Measurements from ENCODE around the gene RBSN. TPM values are rescaled to one million over a fixed set of nuclear protein-coding genes. Genes with fewer than 3 reads are reported as not detected.

Gene RBSN
- total and polyA plus RNA-seq, 2 donors (not counting 1 experiment from before 2014, with no cell fraction given), result 10.0 to 26.8 TPM

- H3K4me3 ChIP-seq (replicated peaks in 1 of 4; ENCODE audit: control extremely low read depth in 1 of 4, insufficient read depth in 1 of 4, low read depth in 3 of 4, low read length in 4 of 4), result no peak overlapping the region
- DNase-seq (ENCODE audit: low read depth in 2 of 2), result no peak
These were observed 24.4 kb downstream of the RBSN start for GRCh38 chr3:15074500-15074899.

GRCh38 chr3:15071699-15072098 is 27.2 kb downstream of the RBSN start:
- Histone ChIP-seq H4K20me1 (ENCODE audit: control insufficient read depth, extremely low read depth, insufficient read depth, low read length) (no peaks in the 10 kb centered on the region), H2AFZ (ENCODE audit: low read length) (no peak overlapping the region), H3K27me3 (ENCODE audit: control insufficient read depth, insufficient read depth, low read length) (no peaks in the 10 kb centered on the region), H3K9me3 (ENCODE audit: control insufficient read depth, insufficient read depth, low read depth, low read length) (no peaks in the 10 kb centered on the region), H3K79me2 (ENCODE audit: control insufficient read depth, insufficient read depth, low read length) (no peaks in the 10 kb centered on the region), H3K27ac (ENCODE audit: insufficient read depth, low read length) (no peak overlapping the region), H3K4me1 (ENCODE audit: control insufficient read depth, extremely low read depth, insufficient read depth, low read length) (no peaks in the 10 kb centered on the region), H3K9ac (ENCODE audit: insufficient read depth, low read length) (no peak overlapping the region), H3K36me3 (ENCODE audit: control insufficient read depth, insufficient read depth, low read length) (peaks cover 13% of the 10 kb centered on the region), H3K4me2 (ENCODE audit: extremely low read depth, insufficient read depth, low read length) (no peak overlapping the region), H3K4me3 (replicated peaks in 1 of 4; ENCODE audit: control extremely low read depth in 1 of 4, insufficient read depth in 1 of 4, low read depth in 3 of 4, low read length in 4 of 4) (no peak overlapping the region)
- TF ChIP-seq CTCF (conservative IDR thresholded peaks at IDR 0.05 in 1 of 2, IDR thresholded peaks at IDR 0.05 in 1 of 2; ENCODE audit: low read depth in 1 of 2, low read length in 2 of 2), result no peak
- no peak for TF ChIP-seq EZH2 (IDR thresholded peaks at IDR 0.05; ENCODE audit: low read length, missing control alignments)
- no peak for DNase-seq (ENCODE audit: low read depth in 2 of 2)

More at GRCh38 chr3:15074500-15074899, 24.4 kb downstream of the RBSN start:
- no peaks in the 10 kb centered on the region for H3K9me3 ChIP-seq (ENCODE audit: control insufficient read depth, insufficient read depth, low read depth, low read length)
- H3K27me3 ChIP-seq (ENCODE audit: control insufficient read depth, insufficient read depth, low read length), result no peaks in the 10 kb centered on the region
- no peak overlapping the region for H3K4me2 ChIP-seq (ENCODE audit: extremely low read depth, insufficient read depth, low read length)
- TF ChIP-seq EZH2 (IDR thresholded peaks at IDR 0.05; ENCODE audit: low read length, missing control alignments) (no peak), CTCF (conservative IDR thresholded peaks at IDR 0.05 in 1 of 2, IDR thresholded peaks at IDR 0.05 in 1 of 2; ENCODE audit: low read depth in 1 of 2, low read length in 2 of 2) (no peak)
- no peaks in the 10 kb centered on the region for H3K4me1 ChIP-seq (ENCODE audit: control insufficient read depth, extremely low read depth, insufficient read depth, low read length)
- no peak overlapping the region for H3K27ac ChIP-seq (ENCODE audit: insufficient read depth, low read length)
- H3K79me2 ChIP-seq (ENCODE audit: control insufficient read depth, insufficient read depth, low read length), result no peaks in the 10 kb centered on the region
- no peak overlapping the region for H3K9ac ChIP-seq (ENCODE audit: insufficient read depth, low read length)
- H4K20me1 ChIP-seq (ENCODE audit: control insufficient read depth, extremely low read depth, insufficient read depth, low read length), result no peaks in the 10 kb centered on the region
- no peak overlapping the region for H2AFZ ChIP-seq (ENCODE audit: low read length)
- peaks cover 26% of the 10 kb centered on the region for H3K36me3 ChIP-seq (ENCODE audit: control insufficient read depth, insufficient read depth, low read length)

- DNase-seq (ENCODE audit: low read depth in 2 of 2), result no peak
- Histone ChIP-seq H3K4me3 (replicated peaks in 1 of 4; ENCODE audit: control extremely low read depth in 1 of 4, insufficient read depth in 1 of 4, low read depth in 3 of 4, low read length in 4 of 4) (no peak overlapping the region), H3K27ac (ENCODE audit: insufficient read depth, low read length) (no peak overlapping the region), H2AFZ (ENCODE audit: low read length) (no peak overlapping the region), H3K9ac (ENCODE audit: insufficient read depth, low read length) (no peak overlapping the region), H3K4me2 (ENCODE audit: extremely low read depth, insufficient read depth, low read length) (no peak overlapping the region), H3K9me3 (ENCODE audit: control insufficient read depth, insufficient read depth, low read depth, low read length) (no peaks in the 10 kb centered on the region), H3K27me3 (ENCODE audit: control insufficient read depth, insufficient read depth, low read length) (no peaks in the 10 kb centered on the region), H3K4me1 (ENCODE audit: control insufficient read depth, extremely low read depth, insufficient read depth, low read length) (no peaks in the 10 kb centered on the region), H3K79me2 (ENCODE audit: control insufficient read depth, insufficient read depth, low read length) (peaks cover 5% of the 10 kb centered on the region), H3K36me3 (ENCODE audit: control insufficient read depth, insufficient read depth, low read length) (peaks cover 7% of the 10 kb centered on the region), H4K20me1 (ENCODE audit: control insufficient read depth, extremely low read depth, insufficient read depth, low read length) (no peaks in the 10 kb centered on the region)
- TF ChIP-seq CTCF (conservative IDR thresholded peaks at IDR 0.05 in 1 of 2, IDR thresholded peaks at IDR 0.05 in 1 of 2; ENCODE audit: low read depth in 1 of 2, low read length in 2 of 2) (no peak), EZH2 (IDR thresholded peaks at IDR 0.05; ENCODE audit: low read length, missing control alignments) (no peak)
These were observed 29.5 kb downstream of the RBSN start for GRCh38 chr3:15069441-15069840.
